AG10803 (cell line): ENCODE data around the gene PHACTR2.

Experiments
- DNase-seq: peaks from one replicate; pipeline ENCODE4 v3.0.0; 2010; ENCODE audit warnings: low read depth
- H3K4me3 ChIP-seq: 2 replicates; pipeline ENCODE4 v1.5.1; 2011; ENCODE audit warnings: mild to moderate bottlenecking, low read length, control low read depth
- TF ChIP-seq, protein P1 (sequence below): conservative IDR thresholded peaks from 2 replicates; pipeline ENCODE4 v1.5.1; 2011; ENCODE audit warnings: mild to moderate bottlenecking, low read length, control low read depth, inconsistent platforms

PHACTR2 gene

GRCh38 chr6:143699430-143699825, 21.7 kb downstream of the PHACTR2 start:
- peak; percentile 52 for DNase-seq
- TF ChIP-seq, protein P1, sequence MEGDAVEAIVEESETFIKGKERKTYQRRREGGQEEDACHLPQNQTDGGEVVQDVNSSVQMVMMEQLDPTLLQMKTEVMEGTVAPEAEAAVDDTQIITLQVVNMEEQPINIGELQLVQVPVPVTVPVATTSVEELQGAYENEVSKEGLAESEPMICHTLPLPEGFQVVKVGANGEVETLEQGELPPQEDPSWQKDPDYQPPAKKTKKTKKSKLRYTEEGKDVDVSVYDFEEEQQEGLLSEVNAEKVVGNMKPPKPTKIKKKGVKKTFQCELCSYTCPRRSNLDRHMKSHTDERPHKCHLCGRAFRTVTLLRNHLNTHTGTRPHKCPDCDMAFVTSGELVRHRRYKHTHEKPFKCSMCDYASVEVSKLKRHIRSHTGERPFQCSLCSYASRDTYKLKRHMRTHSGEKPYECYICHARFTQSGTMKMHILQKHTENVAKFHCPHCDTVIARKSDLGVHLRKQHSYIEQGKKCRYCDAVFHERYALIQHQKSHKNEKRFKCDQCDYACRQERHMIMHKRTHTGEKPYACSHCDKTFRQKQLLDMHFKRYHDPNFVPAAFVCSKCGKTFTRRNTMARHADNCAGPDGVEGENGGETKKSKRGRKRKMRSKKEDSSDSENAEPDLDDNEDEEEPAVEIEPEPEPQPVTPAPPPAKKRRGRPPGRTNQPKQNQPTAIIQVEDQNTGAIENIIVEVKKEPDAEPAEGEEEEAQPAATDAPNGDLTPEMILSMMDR: no peak

GRCh38 chr6:143700684-143701348, 23.1 kb downstream of the PHACTR2 start:
- no peak overlapping the region for H3K4me3 ChIP-seq
- TF ChIP-seq, protein P1: no peak
- peak; percentile 84 for DNase-seq

More at GRCh38 chr6:143699430-143699825, 21.7 kb downstream of the PHACTR2 start:
- H3K4me3 ChIP-seq: no peak overlapping the region

- TF ChIP-seq, protein P1: no peak
- DNase-seq: peak; percentile 51
Observed at GRCh38 chr6:143701349-143702234, 23.8 kb downstream of the PHACTR2 start.

DNA sequence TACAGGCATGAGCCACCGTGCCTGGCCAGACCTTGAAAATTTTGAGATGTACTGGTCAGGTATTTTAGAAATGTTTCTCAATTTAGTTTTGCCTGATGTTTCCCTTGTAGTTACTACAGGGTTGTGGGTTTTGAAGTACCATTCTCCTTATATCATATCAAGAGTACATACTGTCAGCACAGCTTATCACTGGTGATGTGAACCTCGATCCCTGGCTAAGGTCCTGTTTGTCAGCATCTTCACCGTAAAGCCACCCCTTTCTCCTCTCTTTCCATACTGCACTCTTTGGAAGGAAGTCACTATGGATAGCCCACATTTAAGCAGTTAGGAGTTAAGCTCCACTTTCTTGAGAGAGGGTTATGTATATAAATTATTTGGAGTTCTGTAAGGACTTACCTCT, 27.8 kb downstream of the PHACTR2 start:
- TF ChIP-seq, protein P1: no peak
- H3K4me3 ChIP-seq: no peak overlapping the region
- DNase-seq: no peak

More at GRCh38 chr6:143701349-143702234, 23.8 kb downstream of the PHACTR2 start:
- no peak overlapping the region for H3K4me3 ChIP-seq

GRCh38 chr6:143707697-143708096, 29.9 kb downstream of the PHACTR2 start:
- H3K4me3 ChIP-seq: no peak overlapping the region
- no peak for DNase-seq
- TF ChIP-seq, protein P1: no peak

DNA sequence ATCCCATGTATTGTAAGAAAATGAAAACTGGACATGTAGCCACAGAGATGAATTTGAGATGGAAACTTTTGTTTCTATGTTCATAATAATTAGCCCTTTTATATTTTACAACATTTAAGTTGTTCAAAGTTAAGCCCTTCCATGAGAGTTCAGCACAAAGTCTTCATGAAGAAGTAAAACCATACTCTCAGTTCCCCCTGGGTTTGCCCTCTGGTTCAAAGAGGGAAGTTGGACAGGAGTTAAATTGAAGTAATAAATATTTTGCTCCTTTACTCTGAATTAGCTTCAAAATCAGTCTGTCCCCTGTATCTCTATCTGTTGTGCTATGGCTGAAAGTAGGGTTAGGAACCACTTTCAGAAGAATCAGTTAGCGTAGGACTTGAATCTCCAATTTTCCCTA, 31.1 kb downstream of the PHACTR2 start:
- H3K4me3 ChIP-seq: no peak overlapping the region
- DNase-seq: no peak
- TF ChIP-seq, protein P1: no peak
